ENCODE results near the gene CTCFL.

Gene CTCFL

GRCh38 chr20:57524511-57525176 is at the start of gene CTCFL:
TSS of gene CTCFL (minus strand) at chr20:57525140. CDS start at chr20:57524205, 935 bp downstream.
- no peak for DNase-seq

GRCh38 chr20:57573894-57574293 is 49.0 kb upstream of the CTCFL start:
- no peak for DNase-seq

GRCh38 chr20:57573242-57573641 is 48.3 kb upstream of the CTCFL start:
- DNase-seq = no peak

GRCh38 chr20:57571782-57572416 is 47.0 kb upstream of the CTCFL start:
- DNase-seq = no peak

- DNase-seq = no peak
Measured at GRCh38 chr20:57570920-57571319, 46.0 kb upstream of the CTCFL start.

GRCh38 chr20:57570145-57570850 is 45.4 kb upstream of the CTCFL start:
- no peak for DNase-seq

GRCh38 chr20:57568960-57569359 is 44.0 kb upstream of the CTCFL start:
- DNase-seq = no peak

- DNase-seq = no peak
Measured at GRCh38 chr20:57568088-57568896, 43.4 kb upstream of the CTCFL start.

- no peak for DNase-seq
Measured at GRCh38 chr20:57567471-57568079, 42.6 kb upstream of the CTCFL start.

- DNase-seq = no peak
Measured at GRCh38 chr20:57566803-57567459, 42.0 kb upstream of the CTCFL start.

- DNase-seq = no peak
Measured at GRCh38 chr20:57566399-57566798, 41.5 kb upstream of the CTCFL start.

- no peak for DNase-seq
Measured at GRCh38 chr20:57564951-57565642, 40.2 kb upstream of the CTCFL start.

GRCh38 chr20:57564180-57564802 is 39.4 kb upstream of the CTCFL start:
- DNase-seq = no peak

- DNase-seq = no peak
Measured at GRCh38 chr20:57563522-57563921, 38.6 kb upstream of the CTCFL start.

- DNase-seq = no peak
Measured at GRCh38 chr20:57562541-57563465, 37.9 kb upstream of the CTCFL start.

GRCh38 chr20:57561356-57562279 is 36.7 kb upstream of the CTCFL start:
- DNase-seq = no peak

- DNase-seq = no peak
Measured at GRCh38 chr20:57560554-57561355, 35.8 kb upstream of the CTCFL start, which contains the start of gene PCK1. TSS of gene PCK1 (plus strand) at chr20:57561110. CDS start at chr20:57561412, 302 bp downstream.

All from DMS79 treated with DMSO at 0.1 percent for 48 hours (cell line).